Dermis microvascular lymphatic vessel endothelial cell (primary cell): ENCODE data around the gene SLC1A5. TPM values are rescaled to one million over a fixed set of nuclear protein-coding genes. Genes with fewer than 3 reads are reported as not detected.

Source experiments
- DNase-seq, 2 donors: peaks; one replicate each; pipeline versions ENCODE4 v3.0.0 to v3.0.0-alpha.2; 2010; ENCODE audit warnings: low read depth in 2 of 2
- total RNA-seq: library from RNA; depleted of rRNA; stranded (reverse); fragments of >200 nt; gene quantifications from 2 replicates; pipeline ENCODE4 v1.2.1, GENCODE V29; 2014

SLC1A5 gene
- total RNA-seq, 1 donor from 2014 or later, result 25.3 TPM

- no peak for DNase-seq
Observed at GRCh38 chr19:46726551-46726950, 61.8 kb downstream of the SLC1A5 start.

DNA sequence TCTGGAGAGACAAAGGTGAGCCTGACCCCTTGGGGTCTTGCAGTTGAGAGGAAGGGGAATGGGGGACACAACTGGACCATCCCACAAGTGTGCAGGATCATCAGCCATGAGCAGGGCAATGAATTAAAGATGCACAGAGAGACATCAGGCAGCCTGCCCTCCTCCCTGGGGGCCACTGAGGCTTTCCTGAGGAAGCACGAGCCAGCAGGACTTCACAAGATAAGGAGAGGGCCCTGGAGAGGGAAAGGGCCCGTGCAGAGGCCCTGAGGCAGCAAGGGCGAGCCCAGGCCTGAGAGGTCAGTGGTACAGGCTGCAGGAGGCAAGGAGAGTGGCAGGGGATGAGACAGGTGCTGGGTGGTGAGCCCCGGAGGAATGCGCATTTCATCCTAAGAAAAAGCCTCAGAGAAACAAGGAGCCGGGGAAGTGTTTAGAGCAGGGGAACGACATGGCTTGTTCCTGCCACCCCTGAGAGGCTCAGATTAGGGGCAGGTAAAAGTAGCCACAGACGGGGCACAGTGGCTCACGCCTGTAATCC is 62.5 kb downstream of the SLC1A5 start:
- DNase-seq, result no peak

DNA sequence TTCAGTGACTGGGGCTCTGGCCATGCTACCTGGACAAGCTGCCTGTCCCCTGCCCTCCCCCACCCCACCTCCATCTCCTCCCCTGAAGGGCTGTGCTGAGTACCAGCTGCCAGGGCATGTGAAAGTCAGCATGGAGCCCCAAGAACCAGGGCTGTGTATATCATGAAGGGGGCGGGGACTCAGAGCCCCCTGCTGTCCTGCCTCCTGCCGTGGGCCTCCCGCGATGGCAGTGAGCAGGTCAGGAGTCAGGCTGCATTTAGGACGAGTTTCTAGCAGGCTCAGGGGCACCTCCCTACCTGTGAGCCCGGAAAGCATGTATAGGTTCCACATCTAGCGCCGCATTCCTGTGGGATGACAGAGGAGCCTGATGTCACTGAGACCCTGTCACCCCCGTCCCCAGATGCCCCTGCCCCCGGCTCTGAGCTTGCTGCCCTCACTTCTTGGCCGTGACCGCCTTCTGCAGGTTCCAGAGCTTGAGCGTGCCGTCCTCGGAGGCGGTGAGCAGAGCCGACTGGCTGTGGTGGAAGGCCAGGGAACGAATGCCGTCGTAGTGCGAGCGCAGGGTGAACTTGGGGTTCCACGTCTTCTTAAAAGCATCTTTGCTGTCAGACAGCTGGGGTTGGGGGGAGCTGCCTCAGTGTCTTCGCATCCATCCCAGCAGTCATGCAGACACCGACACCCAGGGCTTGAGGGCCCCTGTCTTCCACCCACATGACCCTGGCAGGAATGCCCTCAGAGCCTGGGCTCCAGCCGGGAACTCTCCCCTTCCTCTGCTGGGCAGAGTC is 63.2 kb downstream of the SLC1A5 start:
- DNase-seq, result no peak

Other genes starting within 250 kb of the SLC1A5 start
- gene CALM3, start 187.3 kb downstream of the SLC1A5 start, total RNA-seq, result 112 and 121 TPM in 2 replicates
- not detected in 2 replicates for gene PTGIR, start 163.5 kb downstream of the SLC1A5 start, total RNA-seq
- not detected in 2 replicates for gene GNG8, start 152.4 kb downstream of the SLC1A5 start, total RNA-seq
- gene DACT3, start 127.4 kb downstream of the SLC1A5 start, total RNA-seq, result under 0.01 and 0.13 TPM in 2 replicates
- gene PRKD2, start 71.5 kb downstream of the SLC1A5 start, total RNA-seq, result 32.6 and 55.4 TPM in 2 replicates
- 8.9 and 15.2 TPM in 2 replicates for gene FKRP, start 42.5 kb downstream of the SLC1A5 start, total RNA-seq
- 68.2 and 108 TPM in 2 replicates for gene STRN4, start 42.1 kb downstream of the SLC1A5 start, total RNA-seq
- 160 and 177 TPM in 2 replicates for gene AP2S1, start 62.3 kb upstream of the SLC1A5 start, total RNA-seq
- gene ARHGAP35, start 72.4 kb upstream of the SLC1A5 start, total RNA-seq, result 17.1 and 21.2 TPM in 2 replicates
- gene NPAS1, start 231.2 kb upstream of the SLC1A5 start, total RNA-seq, result not detected in 2 replicates